DOHH2 (cell line): Measurements from ENCODE around the gene METTL18.

Source experiments
- EZH2phosphoT487 ChIP-seq: fragments of 200-600 bp; sonication (generic); IDR thresholded peaks from 2 replicates; pipeline ENCODE4 v1.6.1; 2017; ENCODE audit warnings: borderline replicate concordance, mild to moderate bottlenecking, antibody characterized with exemption, low read length, moderate library complexity, mixed read lengths
- TF ChIP-seq, protein P1 (sequence below): fragments of 200-600 bp; sonication (generic); IDR thresholded peaks from one replicate; pipeline ENCODE4 v1.5.1; 2014; ENCODE audit warnings: antibody characterized with exemption, mild to moderate bottlenecking, low read depth, low read length; ENCODE audit not compliant: poor library complexity, severe bottlenecking

DNA sequence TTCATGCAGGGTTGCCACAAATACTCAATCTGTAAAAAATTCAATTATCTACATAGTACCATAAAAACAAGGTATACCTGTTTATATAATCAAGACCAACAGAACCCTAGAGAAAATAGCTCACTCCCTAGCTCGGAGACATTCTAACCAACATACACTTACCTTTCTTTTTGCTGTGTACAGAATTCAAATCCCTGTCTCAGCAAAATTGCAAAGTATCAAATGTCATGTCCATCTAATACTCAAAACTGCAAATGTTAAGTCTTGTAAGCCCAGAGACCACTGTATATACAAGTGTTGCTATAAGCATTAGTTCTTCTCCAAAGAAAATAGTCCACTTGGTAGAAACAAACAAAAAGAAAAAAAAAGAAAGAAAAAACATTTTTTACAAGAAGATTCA lies 44.7 kb downstream of the METTL18 start:
- TF ChIP-seq, protein P1, sequence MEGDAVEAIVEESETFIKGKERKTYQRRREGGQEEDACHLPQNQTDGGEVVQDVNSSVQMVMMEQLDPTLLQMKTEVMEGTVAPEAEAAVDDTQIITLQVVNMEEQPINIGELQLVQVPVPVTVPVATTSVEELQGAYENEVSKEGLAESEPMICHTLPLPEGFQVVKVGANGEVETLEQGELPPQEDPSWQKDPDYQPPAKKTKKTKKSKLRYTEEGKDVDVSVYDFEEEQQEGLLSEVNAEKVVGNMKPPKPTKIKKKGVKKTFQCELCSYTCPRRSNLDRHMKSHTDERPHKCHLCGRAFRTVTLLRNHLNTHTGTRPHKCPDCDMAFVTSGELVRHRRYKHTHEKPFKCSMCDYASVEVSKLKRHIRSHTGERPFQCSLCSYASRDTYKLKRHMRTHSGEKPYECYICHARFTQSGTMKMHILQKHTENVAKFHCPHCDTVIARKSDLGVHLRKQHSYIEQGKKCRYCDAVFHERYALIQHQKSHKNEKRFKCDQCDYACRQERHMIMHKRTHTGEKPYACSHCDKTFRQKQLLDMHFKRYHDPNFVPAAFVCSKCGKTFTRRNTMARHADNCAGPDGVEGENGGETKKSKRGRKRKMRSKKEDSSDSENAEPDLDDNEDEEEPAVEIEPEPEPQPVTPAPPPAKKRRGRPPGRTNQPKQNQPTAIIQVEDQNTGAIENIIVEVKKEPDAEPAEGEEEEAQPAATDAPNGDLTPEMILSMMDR = no peak
- TF ChIP-seq EZH2phosphoT487 = no peak
